Fibroblast of lung (primary cell): ENCODE measurements around the gene IRAG1. TPM values are rescaled to one million over a fixed set of nuclear protein-coding genes. Genes with fewer than 3 reads are reported as not detected.

ENCODE experiments used
- DNase-seq, 2 donors: peaks; one replicate each; pipeline versions ENCODE4 v3.0.0 to v3.0.0-alpha.2; 2010; ENCODE audit warnings: low read depth in 2 of 2
- H2AFZ ChIP-seq: 2 replicates; pipeline ENCODE4 v1.5.1; 2012; ENCODE audit warnings: low read length, control low read depth, inconsistent platforms
- H3K27ac ChIP-seq: 2 replicates; pipeline ENCODE4 v1.5.1; 2011; ENCODE audit warnings: low read length, control low read depth; ENCODE audit not compliant: insufficient read depth
- H3K27me3 ChIP-seq: 2 replicates; pipeline ENCODE4 v1.5.1; 2011; ENCODE audit warnings: mild to moderate bottlenecking, low read length; ENCODE audit not compliant: control insufficient read depth, insufficient read depth
- H3K36me3 ChIP-seq: 2 replicates; pipeline ENCODE4 v1.5.1; 2011; ENCODE audit warnings: low read length; ENCODE audit not compliant: control insufficient read depth, insufficient read depth
- H3K4me1 ChIP-seq: 2 replicates; pipeline ENCODE4 v1.5.1; 2011; ENCODE audit warnings: low read length; ENCODE audit not compliant: control insufficient read depth, insufficient read depth; ENCODE audit errors: extremely low read depth
- H3K4me2 ChIP-seq: 2 replicates; pipeline ENCODE4 v1.5.1; 2011; ENCODE audit warnings: low read length, control low read depth; ENCODE audit not compliant: insufficient read depth; ENCODE audit errors: extremely low read depth
- H3K4me3 ChIP-seq, 4 experiments: fragments of 200-600 bp in 1 of 4; sonication (generic) in 1 of 4; replicated peaks in 1 of 4; 2 replicates each; pipeline ENCODE4 v1.5.1; 2011 to 2016; ENCODE audit warnings: low read length in 4 of 4, low read depth in 3 of 4, mild to moderate bottlenecking in 3 of 4, control low read depth in 2 of 4, inconsistent platforms in 1 of 4, mixed read lengths in 1 of 4; ENCODE audit not compliant: insufficient read depth in 1 of 4; ENCODE audit errors: control extremely low read depth in 1 of 4
- H3K79me2 ChIP-seq: 2 replicates; pipeline ENCODE4 v1.5.1; 2012; ENCODE audit warnings: mild to moderate bottlenecking, low read length, inconsistent platforms; ENCODE audit not compliant: control insufficient read depth, insufficient read depth
- H3K9ac ChIP-seq: 2 replicates; pipeline ENCODE4 v1.5.1; 2011; ENCODE audit warnings: mild to moderate bottlenecking, low read length, control low read depth; ENCODE audit not compliant: insufficient read depth
- H3K9me3 ChIP-seq: 2 replicates; pipeline ENCODE4 v1.5.1; 2012; ENCODE audit warnings: low read depth, low read length; ENCODE audit not compliant: control insufficient read depth, insufficient read depth
- H4K20me1 ChIP-seq: 2 replicates; pipeline ENCODE4 v1.5.1; 2011; ENCODE audit warnings: low read length; ENCODE audit not compliant: control insufficient read depth, insufficient read depth; ENCODE audit errors: extremely low read depth
- EZH2 ChIP-seq: IDR thresholded peaks from 2 replicates; pipeline ENCODE4 v1.5.1; 2012; ENCODE audit warnings: low read length, control low read depth, mild to moderate bottlenecking; ENCODE audit errors: missing control alignments
- polyA plus RNA-seq, 2 donors: library from polyadenylated mRNA; depleted of rRNA in 1 of 2; stranded (reverse) in 1 of 2; unstranded in 1 of 2; fragments of >200 nt; gene quantifications; 2 replicates each; pipeline ENCODE4 v1.2.1, GENCODE V29; 2011 to 2012; ENCODE audit warnings: missing spikeins in 1 of 2
- total RNA-seq: library from RNA; depleted of rRNA; stranded (reverse); fragments of >200 nt; gene quantifications from 2 replicates; pipeline ENCODE4 v1.2.1, GENCODE V29; 2014
- TF ChIP-seq, protein P1 (sequence below), 2 donors: IDR thresholded peaks in 1 of 2; conservative IDR thresholded peaks in 1 of 2; 1 replicate in 1 of 2; 2 replicates in 1 of 2; pipeline ENCODE4 v1.5.1; 2011 to 2012; ENCODE audit warnings: low read length in 2 of 2, control low read depth in 1 of 2, inconsistent platforms in 1 of 2, low read depth in 1 of 2, mild to moderate bottlenecking in 1 of 2

Gene IRAG1
- total and polyA plus RNA-seq, 2 donors (not counting 1 experiment from before 2014, with no cell fraction given) = 55.5 to 90.0 TPM

DNA sequence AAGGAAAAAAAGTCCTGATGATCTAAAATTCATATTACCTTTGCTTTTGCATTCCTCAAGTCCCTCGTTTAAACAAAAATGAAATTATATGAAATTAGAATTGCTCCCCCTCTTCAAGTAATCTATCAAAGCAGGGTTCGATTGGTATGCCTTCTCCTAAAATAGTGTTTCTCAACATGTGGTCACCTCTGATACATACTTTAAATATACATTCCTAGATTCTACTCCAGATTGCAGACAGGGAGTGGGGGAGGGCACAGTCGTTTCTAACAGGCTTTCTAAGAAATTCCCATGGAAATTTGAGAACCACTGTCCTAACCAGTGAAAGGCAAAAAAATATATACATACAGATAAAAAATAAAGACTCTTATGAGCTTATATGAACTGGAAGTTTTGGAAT, 22.6 kb upstream of the IRAG1 start:
- peak; percentile 51 to 67 for DNase-seq
- Histone ChIP-seq H4K20me1 (no peaks in the 10 kb centered on the region), H2AFZ (no peak overlapping the region), H3K79me2 (no peaks in the 10 kb centered on the region), H3K4me2 (no peak overlapping the region), H3K27me3 (no peaks in the 10 kb centered on the region), H3K9ac (no peak overlapping the region), H3K4me3 (no peak overlapping the region), H3K4me1 (no peaks in the 10 kb centered on the region), H3K36me3 (no peaks in the 10 kb centered on the region), H3K27ac (no peak overlapping the region), H3K9me3 (no peaks in the 10 kb centered on the region)
- no peak for TF ChIP-seq EZH2

DNA sequence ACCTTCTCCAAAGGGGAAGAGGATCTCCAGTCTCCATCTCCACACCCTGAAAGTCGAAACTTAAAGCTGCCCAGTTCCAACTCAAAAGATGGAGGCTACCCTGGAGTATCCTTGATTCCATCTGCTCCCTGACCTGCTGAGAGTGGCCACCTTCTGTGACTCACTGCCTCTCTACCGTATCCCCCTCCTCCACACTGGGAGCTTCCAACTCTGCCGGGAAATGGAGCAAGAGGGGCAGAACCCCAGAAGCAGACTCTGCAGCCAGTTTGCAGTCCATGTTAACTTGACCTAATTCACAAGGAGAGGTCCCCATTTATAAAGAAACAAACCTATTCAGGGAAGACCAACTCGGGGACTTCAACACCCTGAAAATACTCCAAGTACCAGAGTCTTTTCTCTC, 22.0 kb upstream of the IRAG1 start:
- Histone ChIP-seq H3K9ac (no peak overlapping the region), H3K4me2 (no peak overlapping the region), H3K4me3 (no peak overlapping the region), H3K27ac (no peak overlapping the region), H2AFZ (no peak overlapping the region), H3K9me3 (no peaks in the 10 kb centered on the region), H3K27me3 (no peaks in the 10 kb centered on the region), H3K79me2 (no peaks in the 10 kb centered on the region), H3K36me3 (no peaks in the 10 kb centered on the region), H4K20me1 (no peaks in the 10 kb centered on the region), H3K4me1 (no peaks in the 10 kb centered on the region)
- TF ChIP-seq, protein P1, sequence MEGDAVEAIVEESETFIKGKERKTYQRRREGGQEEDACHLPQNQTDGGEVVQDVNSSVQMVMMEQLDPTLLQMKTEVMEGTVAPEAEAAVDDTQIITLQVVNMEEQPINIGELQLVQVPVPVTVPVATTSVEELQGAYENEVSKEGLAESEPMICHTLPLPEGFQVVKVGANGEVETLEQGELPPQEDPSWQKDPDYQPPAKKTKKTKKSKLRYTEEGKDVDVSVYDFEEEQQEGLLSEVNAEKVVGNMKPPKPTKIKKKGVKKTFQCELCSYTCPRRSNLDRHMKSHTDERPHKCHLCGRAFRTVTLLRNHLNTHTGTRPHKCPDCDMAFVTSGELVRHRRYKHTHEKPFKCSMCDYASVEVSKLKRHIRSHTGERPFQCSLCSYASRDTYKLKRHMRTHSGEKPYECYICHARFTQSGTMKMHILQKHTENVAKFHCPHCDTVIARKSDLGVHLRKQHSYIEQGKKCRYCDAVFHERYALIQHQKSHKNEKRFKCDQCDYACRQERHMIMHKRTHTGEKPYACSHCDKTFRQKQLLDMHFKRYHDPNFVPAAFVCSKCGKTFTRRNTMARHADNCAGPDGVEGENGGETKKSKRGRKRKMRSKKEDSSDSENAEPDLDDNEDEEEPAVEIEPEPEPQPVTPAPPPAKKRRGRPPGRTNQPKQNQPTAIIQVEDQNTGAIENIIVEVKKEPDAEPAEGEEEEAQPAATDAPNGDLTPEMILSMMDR (conservative IDR thresholded peaks at IDR 0.05 in 1 of 2, IDR thresholded peaks at IDR 0.05 in 1 of 2; ENCODE audit: low read depth in 1 of 2, low read length in 2 of 2) = no peak
- TF ChIP-seq EZH2 = no peak
- DNase-seq = peak in 1 of 2 donors; percentile 36

DNA sequence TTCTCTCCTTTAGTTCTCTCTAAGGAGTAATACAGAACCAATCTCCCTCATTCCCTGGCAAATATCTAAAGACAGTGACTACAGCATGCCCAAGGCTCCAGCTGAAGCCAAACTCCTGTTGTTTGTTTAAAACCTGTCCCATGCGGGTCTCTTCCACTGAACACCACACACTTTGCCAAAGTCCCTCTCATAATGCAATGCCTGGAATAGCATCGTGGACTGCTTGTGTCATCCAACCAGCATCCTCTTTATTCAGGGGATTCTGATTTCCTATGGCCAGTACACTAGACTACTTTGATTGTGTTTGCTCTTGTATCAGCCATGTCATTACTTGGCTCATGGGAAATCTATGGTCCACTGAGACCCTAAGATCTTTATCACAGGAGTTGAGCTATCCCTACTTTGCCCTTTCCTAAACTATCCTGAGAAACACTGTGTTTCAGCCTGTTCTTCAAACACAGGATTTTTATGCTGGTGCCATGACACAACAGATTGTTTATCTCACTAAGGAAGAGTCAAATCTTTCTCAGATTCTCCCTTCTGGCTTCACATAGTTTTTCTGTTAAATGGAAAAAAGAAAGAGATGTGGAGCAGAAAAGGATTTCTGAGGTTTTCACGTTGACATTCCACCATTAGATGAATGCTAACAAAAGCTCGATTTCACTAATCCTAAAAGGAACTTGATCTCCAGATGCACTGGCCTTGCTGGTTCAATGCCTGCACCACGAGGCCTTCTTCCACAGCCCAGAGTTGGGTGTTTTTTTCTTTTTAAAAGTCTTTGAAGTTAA, 15.9 kb upstream of the IRAG1 start:
- TF ChIP-seq, protein P1 (conservative IDR thresholded peaks at IDR 0.05 in 1 of 2, IDR thresholded peaks at IDR 0.05 in 1 of 2; ENCODE audit: low read depth in 1 of 2, low read length in 2 of 2) = no peak
- no peak for TF ChIP-seq EZH2
- Histone ChIP-seq H3K9me3 (no peaks in the 10 kb centered on the region), H3K36me3 (no peaks in the 10 kb centered on the region), H3K9ac (no peak overlapping the region), H3K4me3 (no peak overlapping the region), H3K79me2 (no peaks in the 10 kb centered on the region), H3K4me1 (no peaks in the 10 kb centered on the region), H3K4me2 (peak overlapping the region; percentile 5), H3K27ac (no peak overlapping the region), H2AFZ (no peak overlapping the region), H4K20me1 (no peaks in the 10 kb centered on the region), H3K27me3 (no peaks in the 10 kb centered on the region)
- no peak for DNase-seq
